ENCODE measurements around the gene SERF2. TPM values are rescaled to one million over a fixed set of nuclear protein-coding genes. Genes with fewer than 3 reads are reported as not detected.
"Not testable (repeated sequence)": the region's sequence is repeated elsewhere in the genome, so short reads cannot be mapped to it uniquely, and the experiment has no call there.

The SERF2 gene
- total RNA-seq, 1 experiment from 2014 or later = 355 TPM

GRCh38 chr15:43826508-43827341 is 34.6 kb downstream of the SERF2 start, which contains the start of gene WDR76:
WDR76 (plus strand) TSS chr15:43827002; CDS start chr15:43827033, 31 bp downstream.
- peak; percentile 72 for DNase-seq (ENCODE audit: extremely low read depth, low read depth)

- no peak for DNase-seq (ENCODE audit: extremely low read depth, low read depth)
Measured at GRCh38 chr15:43828061-43828657, 36.0 kb downstream of the SERF2 start.

- DNase-seq (ENCODE audit: extremely low read depth, low read depth) = not testable (repeated sequence)
Measured at GRCh38 chr15:43829951-43830540, 37.9 kb downstream of the SERF2 start.

GRCh38 chr15:43830691-43831275 is 38.7 kb downstream of the SERF2 start:
- not testable (repeated sequence) for DNase-seq (ENCODE audit: extremely low read depth, low read depth)

GRCh38 chr15:43831519-43832052 is 39.5 kb downstream of the SERF2 start:
- not testable (repeated sequence) for DNase-seq (ENCODE audit: extremely low read depth, low read depth)

- DNase-seq (ENCODE audit: extremely low read depth, low read depth) = not testable (repeated sequence)
Measured at GRCh38 chr15:43832485-43832884, 40.4 kb downstream of the SERF2 start.

- no peak for DNase-seq (ENCODE audit: extremely low read depth, low read depth)
Measured at GRCh38 chr15:43845421-43845820, 53.3 kb downstream of the SERF2 start.

Small RNA genes within 50 kb of the gene (small RNA-seq; reads per million reads assigned to genes)
- gene MIR1282 = 0 reads per million in 2 experiments

Other genes with a start within 250 kb of the SERF2 start
- gene PPIP5K1, start 202.1 kb upstream of the SERF2 start, total RNA-seq (2014; rRNA removed; shearing (Covaris generic)) = 10.7 and 12.7 TPM in 2 replicates
- 1.5 and 2.4 TPM in 2 replicates for gene CKMT1B, start 198.3 kb upstream of the SERF2 start, total RNA-seq (2014; rRNA removed; shearing (Covaris generic))
- gene STRC, start 173.5 kb upstream of the SERF2 start, total RNA-seq (2014; rRNA removed; shearing (Covaris generic)) = 0.17 and 0.22 TPM in 2 replicates
- 1.5 TPM in 2 replicates for gene CATSPER2, start 143.5 kb upstream of the SERF2 start, total RNA-seq (2014; rRNA removed; shearing (Covaris generic))
- 1.2 TPM in 2 replicates for gene CKMT1A, start 98.5 kb upstream of the SERF2 start, total RNA-seq (2014; rRNA removed; shearing (Covaris generic))
- gene PDIA3, start 45.9 kb upstream of the SERF2 start, total RNA-seq (2014; rRNA removed; shearing (Covaris generic)) = 290 and 370 TPM in 2 replicates
- gene ELL3, start 15.4 kb upstream of the SERF2 start, total RNA-seq (2014; rRNA removed; shearing (Covaris generic)) = 3.9 and 4.0 TPM in 2 replicates
- 0.12 TPM in 1 of 2 replicates, not detected in the other for gene SERINC4, start 7.9 kb downstream of the SERF2 start, total RNA-seq (2014; rRNA removed; shearing (Covaris generic))
- 10.5 and 15.4 TPM in 2 replicates for gene HYPK, start 8.3 kb downstream of the SERF2 start, total RNA-seq (2014; rRNA removed; shearing (Covaris generic))
- 25.8 and 28.6 TPM in 2 replicates for gene MFAP1, start 32.4 kb downstream of the SERF2 start, total RNA-seq (2014; rRNA removed; shearing (Covaris generic))
- 18.9 and 20.8 TPM in 2 replicates for gene WDR76, start 34.7 kb downstream of the SERF2 start, total RNA-seq (2014; rRNA removed; shearing (Covaris generic))